HFFc6 (cell line): ENCODE measurements around the gene CEP104. TPM values are rescaled to one million over a fixed set of nuclear protein-coding genes. Genes with fewer than 3 reads are reported as not detected.
A peak's percentile ranks its signal among the peaks of the same experiment; 100 is the strongest.

Experiments used
- DNase-seq: peaks from one replicate; pipeline ENCODE4 v3.0.0-alpha.2; 2018
- H3K27ac Mint-ChIP-seq: 2 replicates; pipeline ENCODE4 v1.8.0; 2020; ENCODE audit warnings: mild to moderate bottlenecking, mixed read lengths
- H3K27me3 Mint-ChIP-seq: 2 replicates; pipeline ENCODE4 v1.8.0; 2021; ENCODE audit warnings: mild to moderate bottlenecking, moderate library complexity, mixed read lengths; ENCODE audit not compliant: insufficient read depth
- H3K36me3 Mint-ChIP-seq: 2 replicates; pipeline ENCODE4 v1.8.0; 2021; ENCODE audit warnings: low read depth, mixed read lengths
- H3K4me1 Mint-ChIP-seq: 2 replicates; pipeline ENCODE4 v1.8.0; 2020; ENCODE audit warnings: low read depth, mixed read lengths
- H3K4me3 Mint-ChIP-seq: 2 replicates; pipeline ENCODE4 v1.8.0; 2020; ENCODE audit warnings: mild to moderate bottlenecking, moderate library complexity, mixed read lengths
- H3K9me3 Mint-ChIP-seq: 2 replicates; pipeline ENCODE4 v1.8.0; 2020; ENCODE audit warnings: mild to moderate bottlenecking, mixed read lengths
- CTCF ChIP-seq: fragments of 200-600 bp; sonication (generic); IDR thresholded peaks from 2 replicates; pipeline ENCODE4 v1.5.0; 2021; ENCODE audit warnings: antibody characterized with exemption, mild to moderate bottlenecking
- total RNA-seq, 6 experiments: library from RNA; stranded (reverse); fragmentation: NEBNext Ultra II Directional; extraction: Animal tissue kit (Norgen Biotek cat#: 25700); gene quantifications; 2 replicates in 1 of 6; 3 replicates in 5 of 6; pipeline ENCODE4 v1.2.3, GENCODE V29; 2021

Gene CEP104
- total RNA-seq, 6 experiments from 2014 or later, result 43.2 to 63.4 (median 52.9) TPM

GRCh38 chr1:3864884-3865283, 7.9 kb upstream of the CEP104 start:
- Mint-ChIP-seq H3K4me1 (no peaks in the 10 kb centered on the region), H3K27ac (no peak overlapping the region), H3K9me3 (no peaks in the 10 kb centered on the region; the same call in 1 of the 2 replicates), H3K36me3 (peaks cover 23% of the 10 kb centered on the region), H3K4me3 (no peak overlapping the region), H3K27me3 (no peaks in the 10 kb centered on the region)
- TF ChIP-seq CTCF, result no peak
- no peak for DNase-seq

GRCh38 chr1:3863231-3863935, 6.4 kb upstream of the CEP104 start:
- Mint-ChIP-seq H3K4me3 (no peak overlapping the region), H3K9me3 (no peaks in the 10 kb centered on the region), H3K36me3 (peaks cover 16% of the 10 kb centered on the region), H3K27ac (no peak overlapping the region), H3K4me1 (peaks cover 3% of the 10 kb centered on the region), H3K27me3 (no peaks in the 10 kb centered on the region)
- no peak for DNase-seq
- TF ChIP-seq CTCF, result no peak

DNA sequence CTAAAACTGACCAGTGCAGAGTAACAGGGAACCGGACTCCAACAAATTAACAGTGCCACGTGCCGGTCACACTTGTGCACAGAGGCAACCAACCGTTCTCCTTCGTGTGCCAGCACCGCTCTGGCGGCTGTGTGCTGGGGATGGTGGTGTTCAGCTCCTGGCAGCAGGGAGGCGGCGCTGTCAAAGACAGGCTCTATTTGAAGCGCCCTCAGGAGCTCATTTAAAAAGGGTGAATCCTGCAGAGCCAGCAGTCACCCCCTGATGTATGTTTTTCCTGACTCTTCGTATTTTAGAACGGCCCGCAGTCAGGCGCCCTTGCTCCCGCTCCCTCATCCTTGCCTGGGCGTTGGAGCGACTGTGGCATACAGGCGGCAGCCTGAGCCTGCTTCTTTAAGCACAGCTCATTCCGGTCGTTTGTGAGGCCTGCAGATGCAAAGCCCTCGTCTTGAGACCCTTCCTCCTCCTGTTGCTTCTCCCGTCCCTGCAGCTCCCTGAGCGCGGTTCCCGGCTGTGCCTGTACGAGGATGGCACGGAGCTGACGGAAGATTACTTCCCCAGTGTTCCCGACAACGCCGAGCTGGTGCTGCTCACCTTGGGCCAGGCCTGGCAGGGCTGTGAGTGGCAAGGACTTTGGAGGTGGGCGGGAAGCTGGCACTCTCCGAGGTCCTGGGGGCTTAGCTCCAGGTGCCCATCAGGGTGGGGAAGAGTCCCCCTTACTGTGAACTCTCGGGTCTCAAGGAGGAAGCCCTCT, 1.4 kb upstream of the CEP104 start:
- Mint-ChIP-seq H3K4me1 (peaks cover 26% of the 10 kb centered on the region), H3K4me3 (peak overlapping the region; percentile 96), H3K9me3 (no peaks in the 10 kb centered on the region), H3K27me3 (peaks cover 1% of the 10 kb centered on the region; the same call in 1 of the 2 replicates), H3K36me3 (no peaks in the 10 kb centered on the region), H3K27ac (no peak overlapping the region)
- peak; percentile 4 for DNase-seq
- no peak; the same call in 1 of the 2 replicates for TF ChIP-seq CTCF

DNA sequence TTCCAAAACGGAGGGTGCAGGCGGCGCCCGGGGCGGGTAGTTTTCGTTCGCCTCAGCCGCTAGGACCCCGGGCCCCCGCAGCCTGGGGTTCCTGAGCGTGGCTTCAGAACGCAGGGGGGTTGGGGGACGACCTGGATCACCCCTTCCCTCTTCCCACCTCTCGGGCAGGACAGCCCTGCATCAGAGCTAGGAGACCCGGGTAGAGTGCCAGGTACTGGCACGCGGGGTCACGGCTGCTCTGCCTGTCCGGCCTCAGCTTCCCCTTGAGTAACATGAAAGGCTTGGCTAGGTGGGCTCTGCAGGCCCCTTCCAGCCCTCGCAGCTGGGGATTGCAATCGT, 749 bp upstream of the CEP104 start:
- no peaks in the 10 kb centered on the region for H3K36me3 Mint-ChIP-seq
- TF ChIP-seq CTCF, result no peak
- peaks cover 33% of the 10 kb centered on the region for H3K4me1 Mint-ChIP-seq
- no peaks in the 10 kb centered on the region for H3K9me3 Mint-ChIP-seq
- peaks cover 1% of the 10 kb centered on the region; the same call in 1 of the 2 replicates for H3K27me3 Mint-ChIP-seq
- H3K4me3 Mint-ChIP-seq, result peak overlapping the region; percentile 96
- H3K27ac Mint-ChIP-seq, result no peak overlapping the region
- DNase-seq, result no peak

- H3K36me3 Mint-ChIP-seq, result no peaks in the 10 kb centered on the region
- peaks cover 27% of the 10 kb centered on the region for H3K4me1 Mint-ChIP-seq
- no peak for DNase-seq
- H3K27ac Mint-ChIP-seq, result no peak overlapping the region
- H3K9me3 Mint-ChIP-seq, result no peaks in the 10 kb centered on the region
- peaks cover 5% of the 10 kb centered on the region for H3K27me3 Mint-ChIP-seq
- no peak overlapping the region for H3K4me3 Mint-ChIP-seq
- no peak for TF ChIP-seq CTCF
Observed at GRCh38 chr1:3852711-3853485, 4.1 kb downstream of the CEP104 start.
